ENCODE results near the gene MSL1.

MSL1 gene, protein sequence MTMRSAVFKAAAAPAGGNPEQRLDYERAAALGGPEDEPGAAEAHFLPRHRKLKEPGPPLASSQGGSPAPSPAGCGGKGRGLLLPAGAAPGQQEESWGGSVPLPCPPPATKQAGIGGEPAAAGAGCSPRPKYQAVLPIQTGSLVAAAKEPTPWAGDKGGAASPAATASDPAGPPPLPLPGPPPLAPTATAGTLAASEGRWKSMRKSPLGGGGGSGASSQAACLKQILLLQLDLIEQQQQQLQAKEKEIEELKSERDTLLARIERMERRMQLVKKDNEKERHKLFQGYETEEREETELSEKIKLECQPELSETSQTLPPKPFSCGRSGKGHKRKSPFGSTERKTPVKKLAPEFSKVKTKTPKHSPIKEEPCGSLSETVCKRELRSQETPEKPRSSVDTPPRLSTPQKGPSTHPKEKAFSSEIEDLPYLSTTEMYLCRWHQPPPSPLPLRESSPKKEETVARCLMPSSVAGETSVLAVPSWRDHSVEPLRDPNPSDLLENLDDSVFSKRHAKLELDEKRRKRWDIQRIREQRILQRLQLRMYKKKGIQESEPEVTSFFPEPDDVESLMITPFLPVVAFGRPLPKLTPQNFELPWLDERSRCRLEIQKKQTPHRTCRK

DNA sequence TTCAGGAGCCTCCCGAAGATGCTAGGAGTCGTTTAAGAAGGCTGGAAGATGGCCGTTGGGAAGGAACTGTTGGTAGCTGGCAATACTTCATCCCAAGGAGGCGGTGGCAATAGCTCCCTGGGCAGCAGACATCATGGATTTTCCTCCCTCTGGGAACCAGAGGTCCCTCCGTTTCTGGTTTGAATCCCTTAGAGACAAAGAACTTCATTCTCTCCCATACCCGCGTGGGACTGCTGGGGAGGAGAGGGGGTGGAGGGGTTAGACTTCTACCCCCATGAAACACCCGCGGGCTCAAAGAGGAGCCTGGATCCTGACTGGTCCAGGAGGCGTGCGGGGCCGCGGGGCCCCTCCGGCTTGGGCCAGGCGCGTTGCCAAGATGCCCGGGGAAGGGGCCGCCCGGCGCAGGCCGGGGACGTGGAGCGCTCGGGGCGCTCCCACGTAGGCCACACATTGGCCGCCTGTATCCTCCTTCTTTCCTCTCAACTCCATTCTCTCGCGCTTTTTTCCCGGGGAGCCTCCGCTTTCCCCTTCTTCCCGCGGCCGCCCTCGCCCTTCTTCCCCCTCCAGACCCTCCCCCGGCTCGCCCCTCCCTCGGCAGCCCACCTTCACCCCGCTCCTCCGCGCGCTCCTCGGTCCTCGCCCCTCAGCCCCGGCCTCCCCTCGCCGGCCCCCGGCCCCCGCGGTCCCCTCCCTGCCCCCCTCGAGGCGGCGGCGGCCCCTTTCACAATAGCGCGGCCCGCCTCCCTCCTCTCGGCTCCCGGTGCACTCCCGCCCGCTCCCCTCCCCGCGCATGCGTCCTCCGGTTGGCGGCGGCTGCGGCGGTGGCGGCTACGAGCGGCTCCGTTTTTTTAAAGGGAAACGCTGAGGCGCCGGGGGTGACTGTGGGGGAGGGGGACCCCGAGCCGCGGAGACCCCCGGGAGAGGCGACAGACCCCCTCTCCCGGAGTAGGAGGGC is at the start of gene MSL1:
Gene MSL1 (plus strand): TSS at position 791 of the 955 bp plus-strand sequence. CDS start 642 bp downstream, outside the sequence.
- TF ChIP-seq, protein P1, sequence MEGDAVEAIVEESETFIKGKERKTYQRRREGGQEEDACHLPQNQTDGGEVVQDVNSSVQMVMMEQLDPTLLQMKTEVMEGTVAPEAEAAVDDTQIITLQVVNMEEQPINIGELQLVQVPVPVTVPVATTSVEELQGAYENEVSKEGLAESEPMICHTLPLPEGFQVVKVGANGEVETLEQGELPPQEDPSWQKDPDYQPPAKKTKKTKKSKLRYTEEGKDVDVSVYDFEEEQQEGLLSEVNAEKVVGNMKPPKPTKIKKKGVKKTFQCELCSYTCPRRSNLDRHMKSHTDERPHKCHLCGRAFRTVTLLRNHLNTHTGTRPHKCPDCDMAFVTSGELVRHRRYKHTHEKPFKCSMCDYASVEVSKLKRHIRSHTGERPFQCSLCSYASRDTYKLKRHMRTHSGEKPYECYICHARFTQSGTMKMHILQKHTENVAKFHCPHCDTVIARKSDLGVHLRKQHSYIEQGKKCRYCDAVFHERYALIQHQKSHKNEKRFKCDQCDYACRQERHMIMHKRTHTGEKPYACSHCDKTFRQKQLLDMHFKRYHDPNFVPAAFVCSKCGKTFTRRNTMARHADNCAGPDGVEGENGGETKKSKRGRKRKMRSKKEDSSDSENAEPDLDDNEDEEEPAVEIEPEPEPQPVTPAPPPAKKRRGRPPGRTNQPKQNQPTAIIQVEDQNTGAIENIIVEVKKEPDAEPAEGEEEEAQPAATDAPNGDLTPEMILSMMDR (conservative IDR thresholded peaks at IDR 0.05; ENCODE audit: low read depth, low read length), result no peak
- peak within 1 kb of the TSS; percentile 97 for H3K4me3 ChIP-seq (ENCODE audit: low read depth, low read length)
- DNase-seq (ENCODE audit: low read depth), result peak; percentile 82

DNA sequence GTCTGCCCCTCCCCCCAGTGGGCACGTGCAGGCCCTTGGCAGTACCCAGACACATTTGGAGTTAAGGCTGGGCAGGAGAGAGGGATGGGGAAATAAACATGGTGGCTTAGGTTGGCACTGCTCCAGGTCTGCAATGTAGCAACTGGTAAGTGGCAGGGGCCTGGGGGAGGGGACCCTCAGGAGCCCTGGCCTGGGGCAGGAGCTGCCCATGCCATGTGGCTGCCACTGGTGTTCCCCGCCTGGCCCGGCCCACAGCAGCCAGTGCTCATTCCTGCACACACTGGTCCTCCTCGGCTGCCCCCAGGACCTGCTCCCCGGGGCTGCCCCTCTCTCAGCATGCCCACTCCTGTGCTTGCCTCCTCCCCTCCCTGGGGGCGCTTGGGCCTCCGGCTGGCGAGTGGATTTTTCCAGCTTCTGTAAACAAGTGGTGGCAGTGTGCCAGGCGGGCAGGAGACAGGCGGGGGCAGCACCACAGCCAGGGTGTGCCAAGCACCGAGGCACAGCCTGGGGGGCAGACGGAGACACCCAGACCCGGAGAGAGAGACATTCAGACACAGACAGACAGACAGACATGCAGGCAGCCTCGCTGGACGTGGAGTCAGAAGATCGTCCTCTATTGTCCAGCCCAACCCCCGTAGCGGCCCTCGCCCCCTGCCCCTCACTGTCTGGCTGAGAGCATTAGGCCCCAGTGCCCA is 49.6 kb upstream of the MSL1 start:
- TF ChIP-seq, protein P1 (conservative IDR thresholded peaks at IDR 0.05; ENCODE audit: low read depth, low read length), result no peak
- no peak overlapping the region for H3K4me3 ChIP-seq (ENCODE audit: low read depth, low read length)
- no peak for DNase-seq (ENCODE audit: low read depth)

- no peak overlapping the region for H3K4me3 ChIP-seq (ENCODE audit: low read depth, low read length)
- TF ChIP-seq, protein P1 (conservative IDR thresholded peaks at IDR 0.05; ENCODE audit: low read depth, low read length), result no peak
- peak; percentile 26 for DNase-seq (ENCODE audit: low read depth)
These were observed 48.9 kb upstream of the MSL1 start for GRCh38 chr17:40072735-40073346.

- H3K4me3 ChIP-seq (ENCODE audit: low read depth, low read length), result no peak overlapping the region
- TF ChIP-seq, protein P1 (conservative IDR thresholded peaks at IDR 0.05; ENCODE audit: low read depth, low read length), result no peak
- no peak for DNase-seq (ENCODE audit: low read depth)
These were observed 48.2 kb upstream of the MSL1 start for GRCh38 chr17:40073454-40074174.

- TF ChIP-seq, protein P1 (conservative IDR thresholded peaks at IDR 0.05; ENCODE audit: low read depth, low read length), result no peak
- H3K4me3 ChIP-seq (ENCODE audit: low read depth, low read length), result no peak overlapping the region
- no peak for DNase-seq (ENCODE audit: low read depth)
These were observed 47.6 kb upstream of the MSL1 start for GRCh38 chr17:40074175-40074512.
